Right lobe of liver (tissue), 6 donors: ENCODE measurements around the gene SLC51A. TPM values are rescaled to one million over a fixed set of nuclear protein-coding genes. Genes with fewer than 3 reads are reported as not detected.
"Not testable (repeated sequence)": the region's sequence is repeated elsewhere in the genome, so short reads cannot be mapped to it uniquely, and the experiment has no call there.

Experiments
- ATAC-seq, 4 donors: fragments of 200-7000 bp; cut with Tn5 transposase; one replicate each; pipeline ENCODE4 v1.9.1; 2020; ENCODE audit warnings: mild to moderate bottlenecking in 4 of 4, moderate library complexity in 4 of 4
- DNase-seq, 3 donors: peaks; one replicate each; pipeline ENCODE4 v3.0.0-alpha.2; 2020
- H3K27ac ChIP-seq, 3 donors: fragments of 200-600 bp; one replicate each; pipeline ENCODE4 v1.8.0; 2022
- H3K27me3 ChIP-seq, 2 donors: fragments of 200-600 bp; one replicate each; pipeline ENCODE4 v1.8.0; 2022
- H3K36me3 ChIP-seq, 4 donors: fragments of 200-600 bp; sonication (generic) in 1 of 4; one replicate each; pipeline versions ENCODE4 v1.5.1 to v1.8.0; 2017 to 2022; ENCODE audit warnings: control low read depth in 1 of 4
- H3K4me1 ChIP-seq, 4 donors: fragments of 200-600 bp; sonication (generic) in 1 of 4; one replicate each; pipeline versions ENCODE4 v1.5.1 to v1.8.0; 2017 to 2022; ENCODE audit warnings: control low read depth in 1 of 4
- H3K4me3 ChIP-seq, 3 donors: fragments of 200-600 bp; one replicate each; pipeline ENCODE4 v1.8.0; 2022
- H3K9me3 ChIP-seq, 4 donors: fragments of 200-600 bp; sonication (generic) in 1 of 4; one replicate each; pipeline versions ENCODE4 v1.5.1 to v1.8.0; 2017 to 2022; ENCODE audit warnings: control low read depth in 1 of 4
- POLR2A ChIP-seq: fragments of 450-650 bp; IDR thresholded peaks from one replicate; pipeline ENCODE4 v1.6.1; 2017; ENCODE audit warnings: antibody characterized with exemption, mild to moderate bottlenecking
- WGBS: methylation state at CpG from one replicate; pipeline ENCODE4 v1.1.6; 2018; ENCODE audit warnings: low coverage, low lambda C conversion rate; ENCODE audit not compliant: insufficient coverage; ENCODE audit errors: missing lambda C conversion rate; 5-methylcytosine and 5-hydroxymethylcytosine counted together
- intact Hi-C, 2 donors: fragments of 100-400 bp; cut with DNase I; formaldehyde crosslinking; loops; one replicate each; pipeline versions ENCODE4 v1.11.2 to v1.14.1; 2022
- total RNA-seq, 6 experiments: library from RNA; depleted of rRNA in 2 of 6; stranded (reverse); fragments of >200 nt in 2 of 6; fragmentation: NEBNext Ultra II Directional in 3 of 6; extraction: Animal tissue kit (Norgen Biotek cat#: 25700) in 3 of 6; gene quantifications; one replicate each; pipeline versions ENCODE4 v1.1.0 to v1.2.4, GENCODE V29; 2016 to 2023
- TF ChIP-seq, protein P1 (sequence below), 4 donors: fragments of 200-600 bp in 3 of 4; fragments of 450-650 bp in 1 of 4; IDR thresholded peaks; one replicate each; pipeline versions ENCODE4 v1.5.1 to v1.8.0; 2016 to 2022; ENCODE audit warnings: antibody characterized with exemption in 4 of 4, mild to moderate bottlenecking in 2 of 4
- donor health status: DM: no; HTN: yes; CAD: no.
- donor health status: DM: no; HTN: no; CAD: no.
- donor health status: DM: no; HTN: no; CAD: no.
- donor health status: DM: no; HTN: yes; CAD: no.
- donor health status: DM: no; HTN: yes; CAD: no.

Gene SLC51A
- total RNA-seq, 6 experiments from 2014 or later, result 23.1 to 129 (median 64.0) TPM

DNA sequence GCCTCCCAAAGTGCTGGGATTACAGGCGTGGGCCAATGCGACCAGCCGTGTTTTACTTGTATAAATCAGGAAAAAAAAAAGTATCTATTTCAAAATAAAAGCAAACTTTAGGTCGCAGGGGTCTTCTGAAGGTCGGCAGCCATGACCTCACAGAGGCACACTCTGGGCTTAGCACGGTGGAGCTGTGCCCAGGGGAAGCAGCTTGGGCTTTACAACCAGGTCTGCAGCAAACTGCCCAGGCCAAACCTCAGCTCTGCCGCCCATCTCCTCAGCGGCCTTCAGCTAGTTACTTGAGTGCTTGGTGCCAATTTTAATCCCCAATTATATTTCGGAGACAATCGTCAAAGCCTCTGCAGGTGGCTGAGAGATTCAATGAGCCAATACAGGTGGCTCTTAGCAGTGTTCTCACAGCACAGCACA, 35.2 kb upstream of the SLC51A start:
- H3K4me1 ChIP-seq, result peaks cover 0 to 14% (median 0%) of the 10 kb centered on the region in 4 donors
- no peaks in the 10 kb centered on the region for H3K27me3 ChIP-seq
- intact Hi-C loops, result no loop called here
- ATAC-seq (no peak), DNase-seq (peak in 1 of 3 donors; percentile 17)
- H3K9me3 ChIP-seq, result no peaks in the 10 kb centered on the region
- H3K36me3 ChIP-seq, result no peaks in the 10 kb centered on the region
- TF ChIP-seq, protein P1, sequence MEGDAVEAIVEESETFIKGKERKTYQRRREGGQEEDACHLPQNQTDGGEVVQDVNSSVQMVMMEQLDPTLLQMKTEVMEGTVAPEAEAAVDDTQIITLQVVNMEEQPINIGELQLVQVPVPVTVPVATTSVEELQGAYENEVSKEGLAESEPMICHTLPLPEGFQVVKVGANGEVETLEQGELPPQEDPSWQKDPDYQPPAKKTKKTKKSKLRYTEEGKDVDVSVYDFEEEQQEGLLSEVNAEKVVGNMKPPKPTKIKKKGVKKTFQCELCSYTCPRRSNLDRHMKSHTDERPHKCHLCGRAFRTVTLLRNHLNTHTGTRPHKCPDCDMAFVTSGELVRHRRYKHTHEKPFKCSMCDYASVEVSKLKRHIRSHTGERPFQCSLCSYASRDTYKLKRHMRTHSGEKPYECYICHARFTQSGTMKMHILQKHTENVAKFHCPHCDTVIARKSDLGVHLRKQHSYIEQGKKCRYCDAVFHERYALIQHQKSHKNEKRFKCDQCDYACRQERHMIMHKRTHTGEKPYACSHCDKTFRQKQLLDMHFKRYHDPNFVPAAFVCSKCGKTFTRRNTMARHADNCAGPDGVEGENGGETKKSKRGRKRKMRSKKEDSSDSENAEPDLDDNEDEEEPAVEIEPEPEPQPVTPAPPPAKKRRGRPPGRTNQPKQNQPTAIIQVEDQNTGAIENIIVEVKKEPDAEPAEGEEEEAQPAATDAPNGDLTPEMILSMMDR (IDR thresholded peaks at IDR 0.05), result no peak
- no peak for TF ChIP-seq POLR2A
- WGBS, result 80% methylated on average over 7 of the region's 10 CpGs
- H3K27ac ChIP-seq, result no peak overlapping the region
- H3K4me3 ChIP-seq, result no peak overlapping the region

- 60% methylated on average over 1 of the region's 4 CpGs for WGBS
- intact Hi-C loops, result not testable (repeated sequence)
These were observed 32.2 kb upstream of the SLC51A start for GRCh38 chr3:196184169-196184432.

DNA sequence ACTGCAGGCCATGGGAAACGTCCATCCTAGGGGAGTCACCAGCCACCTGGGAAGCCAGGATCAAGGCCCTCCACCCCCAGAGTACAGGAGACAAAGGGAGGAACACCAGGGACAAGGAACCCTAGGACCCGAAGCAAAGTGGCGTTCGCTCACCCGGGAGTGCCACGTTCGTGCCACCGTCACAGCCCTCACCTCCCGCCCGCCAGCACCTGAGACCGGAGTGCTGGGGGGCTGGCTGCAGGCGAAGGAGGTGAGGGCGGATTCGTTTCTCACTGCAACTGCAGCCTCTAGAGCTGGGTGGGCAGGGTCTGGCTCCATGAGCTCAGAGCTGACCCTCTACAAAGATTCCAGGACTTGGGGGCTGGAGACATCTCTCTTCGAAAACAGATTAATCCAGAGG, 31.5 kb upstream of the SLC51A start:
- no peaks in the 10 kb centered on the region for H3K36me3 ChIP-seq
- H3K27ac ChIP-seq, result no peak overlapping the region
- no peaks in the 10 kb centered on the region for H3K4me1 ChIP-seq
- DNase-seq (no peak), ATAC-seq (peak in 1 of 4 donors; percentile 36)
- H3K27me3 ChIP-seq, result no peaks in the 10 kb centered on the region
- TF ChIP-seq, protein P1 (IDR thresholded peaks at IDR 0.05), result no peak
- TF ChIP-seq POLR2A, result no peak
- H3K9me3 ChIP-seq, result no peaks in the 10 kb centered on the region
- intact Hi-C loops, result no loop called here
- WGBS, result 93% methylated on average over 3 of the region's 15 CpGs
- H3K4me3 ChIP-seq, result no peak overlapping the region

More at GRCh38 chr3:196184169-196184432, 32.2 kb upstream of the SLC51A start:
- not testable (repeated sequence) for H3K4me1 ChIP-seq, H3K9me3 ChIP-seq, H3K27me3 ChIP-seq, H3K36me3 ChIP-seq, H3K27ac ChIP-seq, H3K4me3 ChIP-seq, ATAC-seq, DNase-seq

DNA sequence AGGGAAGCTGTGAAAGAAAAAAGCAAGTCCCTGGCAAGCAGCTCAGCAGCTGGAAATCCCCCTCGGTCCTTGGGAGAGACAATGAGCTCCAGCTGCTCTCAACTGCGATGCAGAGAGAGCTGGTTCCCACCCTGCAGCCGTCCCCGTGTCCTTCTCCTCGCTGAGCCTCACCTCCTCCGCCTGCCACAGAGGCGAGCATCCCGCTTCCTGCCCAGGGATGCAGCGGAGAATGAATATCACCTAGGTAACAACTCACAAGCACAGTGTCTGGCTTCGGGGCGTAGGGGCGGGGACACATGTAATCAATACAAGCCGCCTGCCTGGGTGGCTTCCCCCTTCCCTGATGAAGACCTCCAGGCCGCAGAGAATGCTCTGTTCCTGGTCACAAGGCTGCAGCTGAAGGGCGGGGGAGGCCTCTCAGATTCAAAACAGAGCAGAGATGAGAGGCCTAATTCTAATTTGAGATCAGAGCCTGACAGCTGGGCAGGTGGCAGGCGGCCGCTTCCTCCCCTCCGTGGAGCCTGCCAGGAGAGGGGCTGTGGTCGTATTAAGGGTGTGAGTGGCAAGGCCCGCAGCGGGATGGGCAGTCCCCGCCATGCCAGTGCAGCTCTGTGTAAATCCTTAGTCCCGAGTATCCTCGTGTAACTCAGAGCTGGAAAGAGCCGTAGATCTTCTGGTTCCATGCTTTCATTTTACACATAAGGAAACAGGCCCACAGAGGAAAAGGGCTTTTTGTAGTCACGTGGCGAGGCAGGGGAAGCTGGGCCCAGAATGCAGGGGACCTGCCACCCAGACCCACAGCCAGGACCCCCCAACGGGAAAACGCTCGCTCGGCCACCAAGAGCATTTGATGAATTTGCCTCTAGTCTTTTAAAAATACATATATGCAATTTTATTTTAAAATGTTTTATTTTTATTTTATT, 29.4 kb upstream of the SLC51A start:
- intact Hi-C loops, result no loop called here
- no peak overlapping the region for H3K27ac ChIP-seq
- H3K27me3 ChIP-seq, result no peaks in the 10 kb centered on the region
- H3K4me1 ChIP-seq, result peaks cover 0 to 2% (median 0%) of the 10 kb centered on the region in 4 donors
- H3K36me3 ChIP-seq, result no peaks in the 10 kb centered on the region
- DNase-seq, result no peak
- ATAC-seq, result peak in 2 of 4 donors; percentile 23 to 39
- H3K9me3 ChIP-seq, result no peaks in the 10 kb centered on the region
- 51% methylated on average over 16 of the region's 31 CpGs for WGBS
- H3K4me3 ChIP-seq, result no peak overlapping the region
- TF ChIP-seq, protein P1 (IDR thresholded peaks at IDR 0.05), result no peak
- TF ChIP-seq POLR2A, result no peak

GRCh38 chr3:196189566-196190347, 26.6 kb upstream of the SLC51A start:
- Histone ChIP-seq H3K27ac (no peak overlapping the region), H3K4me3 (no peak overlapping the region), H3K36me3 (no peaks in the 10 kb centered on the region), H3K4me1 (peaks cover 0 to 23% (median 0%) of the 10 kb centered on the region in 4 donors), H3K9me3 (no peaks in the 10 kb centered on the region), H3K27me3 (no peaks in the 10 kb centered on the region)
- DNase-seq (no peak), ATAC-seq (no peak)
- TF ChIP-seq, protein P1 (IDR thresholded peaks at IDR 0.05), result no peak
- TF ChIP-seq POLR2A, result no peak
- intact Hi-C loops, result loop anchor here (5.0 to 10.0 kb wide), 2 partner anchors 117 to 145 kb away; no protein-coding TSS in a partner anchor
- 95% methylated on average over 10 of the region's 16 CpGs for WGBS
